Calu3 (cell line): ENCODE data around the gene AIRE. TPM values are rescaled to one million over a fixed set of nuclear protein-coding genes. Genes with fewer than 3 reads are reported as not detected.

Source experiments
- BruUV-seq: library from RNA; stranded (reverse); fragments of 400-500 nt; replicated peaks from 2 replicates; lab custom pipeline; 2021; lab: Mats Ljungman, UMichigan
- CTCF ChIA-PET: fragments of 300-600 bp; sonication (Branson Sonifier 250); formaldehyde crosslinking; loops from one replicate; lab custom pipeline; 2022; ENCODE audit warnings: antibody characterized with exemption; lab: Charles Lee
- DNase-seq: peaks from one replicate; pipeline ENCODE4 v3.0.0; 2022
- H3K27ac Mint-ChIP-seq: one replicate; pipeline ENCODE4 v1.8.0; 2022; ENCODE audit warnings: mixed read lengths; ENCODE audit not compliant: unreplicated experiment
- H3K27me3 Mint-ChIP-seq: one replicate; pipeline ENCODE4 v1.8.0; 2022; ENCODE audit warnings: mixed read lengths; ENCODE audit not compliant: unreplicated experiment
- H3K36me3 Mint-ChIP-seq: one replicate; pipeline ENCODE4 v1.8.0; 2022; ENCODE audit warnings: mild to moderate bottlenecking, moderate library complexity, mixed read lengths; ENCODE audit not compliant: insufficient read depth, unreplicated experiment
- H3K4me1 Mint-ChIP-seq: one replicate; pipeline ENCODE4 v1.8.0; 2022; ENCODE audit warnings: mild to moderate bottlenecking, low read depth, mixed read lengths; ENCODE audit not compliant: unreplicated experiment
- H3K4me3 Mint-ChIP-seq: one replicate; pipeline ENCODE4 v1.8.0; 2022; ENCODE audit warnings: mild to moderate bottlenecking, low read depth, moderate library complexity, mixed read lengths; ENCODE audit not compliant: unreplicated experiment
- H3K9me3 Mint-ChIP-seq: one replicate; pipeline ENCODE4 v1.8.0; 2022; ENCODE audit warnings: low read depth, mixed read lengths; ENCODE audit not compliant: unreplicated experiment
- CTCF ChIP-seq: fragments of 200-600 bp; IDR thresholded peaks from one replicate; pipeline ENCODE4 v1.8.0; 2022; ENCODE audit warnings: antibody characterized with exemption; ENCODE audit not compliant: unreplicated experiment
- intact Hi-C: fragments of 100-400 bp; cut with micrococcal nuclease; formaldehyde crosslinking; loops from one replicate; pipeline ENCODE4 v1.10.0; 2022; ENCODE audit not compliant: unreplicated experiment
- total RNA-seq: library from RNA; stranded (reverse); gene quantifications from 2 replicates; pipeline ENCODE4 v1.2.3, GENCODE V29; 2022

AIRE gene
- total RNA-seq, 1 experiment from 2014 or later: not detected

- no peaks in the 10 kb centered on the region for H3K9me3 Mint-ChIP-seq
- H3K27me3 Mint-ChIP-seq: no peaks in the 10 kb centered on the region
- CTCF ChIA-PET: no interaction called here
- no peaks in the 10 kb centered on the region for H3K4me1 Mint-ChIP-seq
- no TSS peak for BruUV-seq
- intact Hi-C loops: no loop called here
- no peak overlapping the region for H3K27ac Mint-ChIP-seq
- H3K36me3 Mint-ChIP-seq: peaks cover 15% of the 10 kb centered on the region
- no peak for TF ChIP-seq CTCF
- no peak for DNase-seq
- H3K4me3 Mint-ChIP-seq: no peak overlapping the region
These were observed 40.6 kb downstream of the AIRE start for GRCh38 chr21:44326272-44326647.

- H3K36me3 Mint-ChIP-seq: peaks cover 18% of the 10 kb centered on the region
- no peak for TF ChIP-seq CTCF
- no peak overlapping the region for H3K4me3 Mint-ChIP-seq
- H3K9me3 Mint-ChIP-seq: no peaks in the 10 kb centered on the region
- BruUV-seq: TSS peak; percentile 18
- CTCF ChIA-PET: no interaction called here
- intact Hi-C loops: no loop called here
- H3K4me1 Mint-ChIP-seq: no peaks in the 10 kb centered on the region
- no peaks in the 10 kb centered on the region for H3K27me3 Mint-ChIP-seq
- no peak for DNase-seq
- no peak overlapping the region for H3K27ac Mint-ChIP-seq
These were observed 41.3 kb downstream of the AIRE start for GRCh38 chr21:44326716-44327602.

- CTCF ChIA-PET: no interaction called here
- TF ChIP-seq CTCF: no peak
- Mint-ChIP-seq H3K4me3 (no peak overlapping the region), H3K4me1 (no peaks in the 10 kb centered on the region), H3K27me3 (no peaks in the 10 kb centered on the region), H3K36me3 (peaks cover 14% of the 10 kb centered on the region), H3K27ac (no peak overlapping the region), H3K9me3 (no peaks in the 10 kb centered on the region)
- no TSS peak for BruUV-seq
- intact Hi-C loops: no loop called here
- DNase-seq: no peak
These were observed 41.9 kb downstream of the AIRE start for GRCh38 chr21:44327603-44327974.

- intact Hi-C loops: no loop called here
- DNase-seq: no peak
- Mint-ChIP-seq H3K9me3 (no peaks in the 10 kb centered on the region), H3K36me3 (peaks cover 22% of the 10 kb centered on the region), H3K4me1 (no peaks in the 10 kb centered on the region), H3K4me3 (no peak overlapping the region), H3K27me3 (no peaks in the 10 kb centered on the region), H3K27ac (peak overlapping the region; percentile 42)
- TF ChIP-seq CTCF: no peak
- BruUV-seq: no TSS peak
- CTCF ChIA-PET: no interaction called here
These were observed 42.7 kb downstream of the AIRE start for GRCh38 chr21:44328242-44328895.
